ENCODE data around the gene CCNG2. TPM values are rescaled to one million over a fixed set of nuclear protein-coding genes. Genes with fewer than 3 reads are reported as not detected.

CCNG2 gene
- total RNA-seq, 1 experiment from 2014 or later: 23.5 TPM

DNA sequence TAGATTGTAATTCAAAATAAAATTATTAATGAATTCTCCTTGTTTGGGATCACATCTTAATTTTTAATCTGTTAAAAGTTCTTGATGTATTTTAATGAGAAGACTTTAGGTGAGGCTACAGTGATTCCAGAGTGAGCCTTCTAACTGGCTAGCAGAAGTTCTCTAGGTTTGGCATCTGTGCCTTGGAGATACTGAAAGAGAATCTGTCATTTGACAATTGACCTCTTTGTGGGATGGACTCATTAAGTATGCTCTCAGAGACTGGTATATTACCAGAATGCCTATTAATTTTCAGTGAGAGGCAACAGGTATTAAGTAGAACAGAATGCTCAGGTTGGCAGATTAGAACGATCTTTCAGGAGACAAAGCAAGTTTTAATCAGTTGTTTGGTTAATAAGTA, 10.2 kb downstream of the CCNG2 start:
- Mint-ChIP-seq H3K36me3 (ENCODE audit: insufficient read depth, unreplicated experiment) (peaks cover 83% of the 10 kb centered on the region), H3K4me1 (ENCODE audit: insufficient read depth, unreplicated experiment) (peaks cover 25% of the 10 kb centered on the region), H3K4me3 (ENCODE audit: unreplicated experiment) (no peak overlapping the region), H3K27me3 (ENCODE audit: insufficient read depth, unreplicated experiment) (no peaks in the 10 kb centered on the region), H3K9me3 (ENCODE audit: unreplicated experiment) (no peaks in the 10 kb centered on the region), H3K27ac (ENCODE audit: low read depth, unreplicated experiment) (no peak overlapping the region)
- POLR2A ChIA-PET: no interaction called here
- intact Hi-C loops (cut with micrococcal nuclease): no loop called here
- CTCF ChIA-PET: no interaction called here
- no peak for TF ChIP-seq CTCF (IDR thresholded peaks at IDR 0.05; ENCODE audit: unreplicated experiment)
- no peak for DNase-seq (ENCODE audit: unreplicated experiment)
- no TSS peak for BruUV-seq (replicated peaks)

GRCh38 chr4:77167866-77168265, 10.9 kb downstream of the CCNG2 start:
- intact Hi-C loops (cut with micrococcal nuclease): no loop called here
- TF ChIP-seq CTCF (IDR thresholded peaks at IDR 0.05; ENCODE audit: unreplicated experiment): no peak
- Mint-ChIP-seq H3K36me3 (ENCODE audit: insufficient read depth, unreplicated experiment) (peaks cover 76% of the 10 kb centered on the region), H3K27ac (ENCODE audit: low read depth, unreplicated experiment) (no peak overlapping the region), H3K9me3 (ENCODE audit: unreplicated experiment) (no peaks in the 10 kb centered on the region), H3K4me3 (ENCODE audit: unreplicated experiment) (no peak overlapping the region), H3K27me3 (ENCODE audit: insufficient read depth, unreplicated experiment) (no peaks in the 10 kb centered on the region), H3K4me1 (ENCODE audit: insufficient read depth, unreplicated experiment) (peaks cover 27% of the 10 kb centered on the region)
- ChIA-PET POLR2A (interaction anchor here (0.7 to 3.1 kb wide), 2 partner anchors 9 to 11 kb away, joined by 3 to 11 read pairs; partner anchors contain the start of gene CCNG2), CTCF (interaction anchor here (0.6 kb wide), 1 partner anchor 21 kb away, joined by 3 read pairs; no protein-coding TSS in a partner anchor)
- no TSS peak for BruUV-seq (replicated peaks)
- DNase-seq (ENCODE audit: unreplicated experiment): no peak

- Mint-ChIP-seq H3K9me3 (ENCODE audit: unreplicated experiment) (no peaks in the 10 kb centered on the region), H3K4me1 (ENCODE audit: insufficient read depth, unreplicated experiment) (peaks cover 20% of the 10 kb centered on the region), H3K27ac (ENCODE audit: low read depth, unreplicated experiment) (no peak overlapping the region), H3K4me3 (ENCODE audit: unreplicated experiment) (no peak overlapping the region), H3K36me3 (ENCODE audit: insufficient read depth, unreplicated experiment) (peaks cover 60% of the 10 kb centered on the region), H3K27me3 (ENCODE audit: insufficient read depth, unreplicated experiment) (no peaks in the 10 kb centered on the region)
- BruUV-seq (replicated peaks): no TSS peak
- POLR2A ChIA-PET: interaction anchor here (0.9 to 3.1 kb wide), 4 partner anchors 9 to 25 kb away, joined by 4 to 11 read pairs (median 6); partner anchors contain the start of gene CCNG2
- no peak for DNase-seq (ENCODE audit: unreplicated experiment)
- intact Hi-C loops (cut with micrococcal nuclease): no loop called here
- TF ChIP-seq CTCF (IDR thresholded peaks at IDR 0.05; ENCODE audit: unreplicated experiment): no peak
- CTCF ChIA-PET: interaction anchor here (0.6 to 1.3 kb wide), 3 partner anchors 9 to 189 kb away, joined by 3 read pairs; no protein-coding TSS in a partner anchor
Observed at GRCh38 chr4:77169481-77169880, 12.5 kb downstream of the CCNG2 start.

- H3K36me3 Mint-ChIP-seq (ENCODE audit: insufficient read depth, unreplicated experiment): peaks cover 46% of the 10 kb centered on the region
- H3K9me3 Mint-ChIP-seq (ENCODE audit: unreplicated experiment): no peaks in the 10 kb centered on the region
- intact Hi-C loops (cut with micrococcal nuclease): no loop called here
- no peak overlapping the region for H3K4me3 Mint-ChIP-seq (ENCODE audit: unreplicated experiment)
- peaks cover 20% of the 10 kb centered on the region for H3K4me1 Mint-ChIP-seq (ENCODE audit: insufficient read depth, unreplicated experiment)
- H3K27me3 Mint-ChIP-seq (ENCODE audit: insufficient read depth, unreplicated experiment): no peaks in the 10 kb centered on the region
- DNase-seq (ENCODE audit: unreplicated experiment): no peak
- no peak for TF ChIP-seq CTCF (IDR thresholded peaks at IDR 0.05; ENCODE audit: unreplicated experiment)
- ChIA-PET CTCF (no interaction called here), POLR2A (interaction anchor here (3.1 kb wide), 1 partner anchor 13 kb away, joined by 11 read pairs; no protein-coding TSS in a partner anchor)
- no peak overlapping the region for H3K27ac Mint-ChIP-seq (ENCODE audit: low read depth, unreplicated experiment)
- no TSS peak for BruUV-seq (replicated peaks)
Observed at GRCh38 chr4:77170926-77171325, 13.9 kb downstream of the CCNG2 start.

Data from MCF 10A (cell line).